PC-9 (cell line): ENCODE measurements around the gene DUSP14.

Experiments
- EZH2 ChIP-seq: fragments of 200-600 bp; sonication (generic); IDR thresholded peaks from 2 replicates; pipeline ENCODE4 v1.8.0; 2017; ENCODE audit warnings: antibody characterized with exemption, low read depth
- TF ChIP-seq, protein P1 (sequence below): fragments of 200-600 bp; sonication (generic); conservative IDR thresholded peaks from 2 replicates; pipeline ENCODE4 v1.6.1; 2017; ENCODE audit warnings: mixed run types, antibody characterized with exemption, mild to moderate bottlenecking, moderate library complexity

- TF ChIP-seq, protein P1, sequence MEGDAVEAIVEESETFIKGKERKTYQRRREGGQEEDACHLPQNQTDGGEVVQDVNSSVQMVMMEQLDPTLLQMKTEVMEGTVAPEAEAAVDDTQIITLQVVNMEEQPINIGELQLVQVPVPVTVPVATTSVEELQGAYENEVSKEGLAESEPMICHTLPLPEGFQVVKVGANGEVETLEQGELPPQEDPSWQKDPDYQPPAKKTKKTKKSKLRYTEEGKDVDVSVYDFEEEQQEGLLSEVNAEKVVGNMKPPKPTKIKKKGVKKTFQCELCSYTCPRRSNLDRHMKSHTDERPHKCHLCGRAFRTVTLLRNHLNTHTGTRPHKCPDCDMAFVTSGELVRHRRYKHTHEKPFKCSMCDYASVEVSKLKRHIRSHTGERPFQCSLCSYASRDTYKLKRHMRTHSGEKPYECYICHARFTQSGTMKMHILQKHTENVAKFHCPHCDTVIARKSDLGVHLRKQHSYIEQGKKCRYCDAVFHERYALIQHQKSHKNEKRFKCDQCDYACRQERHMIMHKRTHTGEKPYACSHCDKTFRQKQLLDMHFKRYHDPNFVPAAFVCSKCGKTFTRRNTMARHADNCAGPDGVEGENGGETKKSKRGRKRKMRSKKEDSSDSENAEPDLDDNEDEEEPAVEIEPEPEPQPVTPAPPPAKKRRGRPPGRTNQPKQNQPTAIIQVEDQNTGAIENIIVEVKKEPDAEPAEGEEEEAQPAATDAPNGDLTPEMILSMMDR, result no peak
- TF ChIP-seq EZH2, result no peak
These were observed 4.7 kb downstream of the DUSP14 start for GRCh38 chr17:37494401-37494831.
